GM23338 (cell line): ENCODE results near the gene SETX.
"Not testable (repeated sequence)": the region's sequence is repeated elsewhere in the genome, so short reads cannot be mapped to it uniquely, and the experiment has no call there.

ENCODE experiments used
- CTCF ChIP-seq, 2 experiments: fragments of 200-600 bp in 1 of 2; sonication (generic) in 1 of 2; conservative IDR thresholded peaks; 2 replicates each; pipeline versions ENCODE4 v1.5.1 to v1.6.1; 2016 to 2017; ENCODE audit warnings: antibody characterized with exemption in 2 of 2, low read depth in 2 of 2, mild to moderate bottlenecking in 2 of 2, moderate library complexity in 1 of 2
- ETS1 ChIP-seq: IDR thresholded peaks from 2 replicates; pipeline ENCODE4 v1.6.1; 2016; ENCODE audit warnings: antibody characterized with exemption
- EZH2 ChIP-seq: fragments of 200-600 bp; sonication (generic); IDR thresholded peaks from one replicate; pipeline ENCODE4 v1.8.0; 2017; ENCODE audit warnings: antibody characterized with exemption, mild to moderate bottlenecking, low read depth; ENCODE audit not compliant: unreplicated experiment
- POLR2AphosphoS5 ChIP-seq: IDR thresholded peaks from 2 replicates; pipeline ENCODE4 v1.6.1; 2016; ENCODE audit warnings: antibody characterized with exemption, low read depth
- REST ChIP-seq: IDR thresholded peaks from one replicate; pipeline ENCODE4 v1.6.1; 2018; ENCODE audit warnings: antibody characterized with exemption; ENCODE audit not compliant: unreplicated experiment

- not testable (repeated sequence) for TF ChIP-seq CTCF (conservative IDR thresholded peaks at IDR 0.05; ENCODE audit: low read depth in 2 of 2); REST; EZH2; ETS1; POLR2AphosphoS5
Measured at GRCh38 chr9:132378416-132378815, 23.6 kb upstream of the SETX start.
